Measurements from ENCODE around the gene THRAP3. TPM values are rescaled to one million over a fixed set of nuclear protein-coding genes. Genes with fewer than 3 reads are reported as not detected.
"Not testable (repeated sequence)": the region's sequence is repeated elsewhere in the genome, so short reads cannot be mapped to it uniquely, and the experiment has no call there.

Gene THRAP3
- polyA plus RNA-seq, 1 of the 3 experiments (the other 2 are of a cell fraction), result 33.7 TPM

- DNase-seq, result no peak
These were observed 6.6 kb upstream of the THRAP3 start for GRCh38 chr1:36217670-36218069.

GRCh38 chr1:36221901-36222300 lies 2.3 kb upstream of the THRAP3 start:
- H3K4me3 ChIP-seq (ENCODE audit: low read depth in 2 of 2, low read length in 1 of 2); H3K27ac ChIP-seq (ENCODE audit: low read depth in 2 of 2, low read length in 1 of 2); H2AFZ ChIP-seq (ENCODE audit: low read depth); DNase-seq; H3K9ac ChIP-seq; H3K4me2 ChIP-seq; H3K27me3 ChIP-seq (ENCODE audit: insufficient read depth); POLR2A ChIA-PET; H3K9me2 ChIP-seq; H3K9me3 ChIP-seq; H3K4me1 ChIP-seq (ENCODE audit: control insufficient read depth in 1 of 2, insufficient read depth in 2 of 2, low read depth in 1 of 2, low read length in 1 of 2): not testable (repeated sequence)
- Histone ChIP-seq H3F3A (replicated peaks; ENCODE audit: insufficient read depth) (peaks cover 10% of the 10 kb centered on the region), H4K20me1 (ENCODE audit: insufficient read depth) (peaks cover 21% of the 10 kb centered on the region), H3K79me2 (ENCODE audit: insufficient read depth) (peaks cover 25% of the 10 kb centered on the region), H3K36me3 (replicated peaks in 1 of 2; ENCODE audit: control insufficient read depth in 1 of 2, insufficient read depth in 2 of 2, low read length in 1 of 2) (peaks cover 0 to 16% of the 10 kb centered on the region in 2 experiments)
- CTCF ChIA-PET, result interaction anchor here (0.8 to 1.3 kb wide), 3 partner anchors 10 to 73 kb away, joined by 3 to 4 read pairs (median 3); partner anchors contain the start of gene TRAPPC3
- 93% methylated on average over 7 of the region's 7 CpGs for WGBS (ENCODE audit: low lambda C conversion rate)

More at GRCh38 chr1:36217670-36218069, 6.6 kb upstream of the THRAP3 start:
- Histone ChIP-seq H3K27me3 (ENCODE audit: insufficient read depth) (no peaks in the 10 kb centered on the region), H3K4me2 (no peak overlapping the region), H4K20me1 (ENCODE audit: insufficient read depth) (no peaks in the 10 kb centered on the region), H3K9me3 (no peaks in the 10 kb centered on the region), H3K9ac (no peak overlapping the region), H3K36me3 (replicated peaks in 1 of 2; ENCODE audit: control insufficient read depth in 1 of 2, insufficient read depth in 2 of 2, low read length in 1 of 2) (no peaks in the 10 kb centered on the region), H2AFZ (ENCODE audit: low read depth) (no peak overlapping the region), H3K4me3 (ENCODE audit: low read depth in 2 of 2, low read length in 1 of 2) (no peak overlapping the region), H3K27ac (ENCODE audit: low read depth in 2 of 2, low read length in 1 of 2) (no peak overlapping the region), H3F3A (replicated peaks; ENCODE audit: insufficient read depth) (no peaks in the 10 kb centered on the region), H3K4me1 (ENCODE audit: control insufficient read depth in 1 of 2, insufficient read depth in 2 of 2, low read depth in 1 of 2, low read length in 1 of 2) (no peaks in the 10 kb centered on the region), H3K79me2 (ENCODE audit: insufficient read depth) (no peaks in the 10 kb centered on the region), H3K9me2 (no peaks in the 10 kb centered on the region)
- WGBS (ENCODE audit: low lambda C conversion rate), result 52% methylated on average over 2 of the region's 2 CpGs
- ChIA-PET POLR2A (no interaction called here), CTCF (interaction anchor here (0.7 to 1.6 kb wide), 8 partner anchors 22 to 84 kb away, joined by 3 to 7 read pairs (median 4); partner anchors contain the start of gene TRAPPC3)
- TF ChIP-seq RAD21 (IDR thresholded peaks at IDR 0.05; ENCODE audit: low read length), result peak; percentile 58
- no peak for TF ChIP-seq EZH2phosphoT487 (IDR thresholded peaks at IDR 0.05; ENCODE audit: borderline replicate concordance, low read depth)
- TF ChIP-seq JUND (IDR thresholded peaks at IDR 0.05), result no peak
- no peak for TF ChIP-seq NFIC (IDR thresholded peaks at IDR 0.05; ENCODE audit: borderline replicate concordance)
- no peak for TF ChIP-seq RCOR1 (IDR thresholded peaks at IDR 0.05; ENCODE audit: low read length)
- TF ChIP-seq, protein P1, sequence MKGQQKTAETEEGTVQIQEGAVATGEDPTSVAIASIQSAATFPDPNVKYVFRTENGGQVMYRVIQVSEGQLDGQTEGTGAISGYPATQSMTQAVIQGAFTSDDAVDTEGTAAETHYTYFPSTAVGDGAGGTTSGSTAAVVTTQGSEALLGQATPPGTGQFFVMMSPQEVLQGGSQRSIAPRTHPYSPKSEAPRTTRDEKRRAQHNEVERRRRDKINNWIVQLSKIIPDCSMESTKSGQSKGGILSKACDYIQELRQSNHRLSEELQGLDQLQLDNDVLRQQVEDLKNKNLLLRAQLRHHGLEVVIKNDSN (IDR thresholded peaks at IDR 0.05; ENCODE audit: borderline replicate concordance, low read depth), result no peak
- TF ChIP-seq SIN3A (IDR thresholded peaks at IDR 0.05; ENCODE audit: borderline replicate concordance, low read depth, low read length), result no peak
- peak; percentile 53 for TF ChIP-seq CTCF (IDR thresholded peaks at IDR 0.05)
- peak; percentile 52 for TF ChIP-seq SMC3 (IDR thresholded peaks at IDR 0.05; ENCODE audit: low read depth, low read length)
- TF ChIP-seq POLR2AphosphoS5 (IDR thresholded peaks at IDR 0.05; ENCODE audit: low read depth, low read length), result no peak
